OCI-LY7 (cell line): ENCODE results near the gene TSPAN6. TPM values are rescaled to one million over a fixed set of nuclear protein-coding genes. Genes with fewer than 3 reads are reported as not detected.

Experiments
- BruUV-seq: library from RNA; stranded (reverse); fragments of 400-500 nt; replicated peaks from 2 replicates; lab custom pipeline; 2021; lab: Mats Ljungman, UMichigan
- CTCF ChIA-PET: fragments of 300-600 bp; sonication (Branson Sonifier 250); formaldehyde crosslinking; loops from one replicate; lab custom pipeline; 2022; ENCODE audit warnings: antibody characterized with exemption; ENCODE audit not compliant: unreplicated experiment; lab: Charles Lee
- POLR2A ChIA-PET: fragments of 300-600 bp; sonication (Branson Sonifier 250); formaldehyde crosslinking; loops from one replicate; lab custom pipeline; 2022; ENCODE audit warnings: antibody characterized with exemption; lab: Charles Lee
- DNase-seq: peaks from one replicate; pipeline ENCODE4 v3.0.0-alpha.2; 2015; ENCODE audit warnings: low spot score
- H2AFZ ChIP-seq: fragments of 200-600 bp; sonication (generic), shearing (Covaris generic); 2 replicates; pipeline ENCODE4 v1.6.1; 2014; ENCODE audit warnings: mild to moderate bottlenecking, antibody characterized with exemption, low read length, moderate library complexity
- H3K27ac ChIP-seq: fragments of 200-600 bp; sonication (generic); 2 replicates; pipeline ENCODE4 v1.5.1; 2014; ENCODE audit warnings: mixed run types, low read depth, mild to moderate bottlenecking, moderate library complexity, low read length, inconsistent platforms; ENCODE audit not compliant: poor library complexity, severe bottlenecking
- H3K36me3 ChIP-seq: fragments of 200-600 bp; sonication (generic); 2 replicates; pipeline ENCODE4 v1.6.1; 2014; ENCODE audit warnings: mild to moderate bottlenecking, antibody characterized with exemption, low read length, moderate library complexity, mixed read lengths; ENCODE audit not compliant: insufficient read depth
- H3K4me1 ChIP-seq: fragments of 200-600 bp; sonication (generic); 2 replicates; pipeline ENCODE4 v1.5.1; 2014; ENCODE audit warnings: mild to moderate bottlenecking, low read length; ENCODE audit not compliant: insufficient read depth, poor library complexity, severe bottlenecking
- H3K4me2 ChIP-seq: fragments of 200-600 bp; sonication (generic); 2 replicates; pipeline ENCODE4 v1.6.1; 2014; ENCODE audit warnings: mild to moderate bottlenecking, low read length
- H3K4me3 ChIP-seq: fragments of 200-600 bp; sonication (generic); 2 replicates; pipeline ENCODE4 v1.5.1; 2014; ENCODE audit warnings: mild to moderate bottlenecking, low read depth, low read length; ENCODE audit not compliant: poor library complexity, severe bottlenecking
- H3K79me2 ChIP-seq: fragments of 200-600 bp; sonication (generic); 2 replicates; pipeline ENCODE4 v1.6.1; 2016; ENCODE audit warnings: low read depth, mild to moderate bottlenecking, low read length, moderate library complexity, mixed read lengths; ENCODE audit not compliant: insufficient read depth
- H3K9me2 ChIP-seq: fragments of 200-600 bp; sonication (generic); 2 replicates; pipeline ENCODE4 v1.6.1; 2016; ENCODE audit warnings: mild to moderate bottlenecking, low read length, mixed read lengths; ENCODE audit not compliant: insufficient read depth
- H3K9me3 ChIP-seq: fragments of 200-600 bp; sonication (generic); 2 replicates; pipeline ENCODE4 v1.6.1; 2014; ENCODE audit warnings: mild to moderate bottlenecking, mixed run types, low read length, mixed read lengths
- H4K20me1 ChIP-seq: fragments of 200-600 bp; sonication (generic); 2 replicates; pipeline ENCODE4 v1.6.1; 2014; ENCODE audit warnings: mild to moderate bottlenecking, antibody characterized with exemption, low read length, moderate library complexity, mixed read lengths; ENCODE audit not compliant: insufficient read depth
- CTCF ChIP-seq: fragments of 200-600 bp; sonication (generic); conservative IDR thresholded peaks from 2 replicates; pipeline ENCODE4 v1.5.1; 2014; ENCODE audit warnings: mild to moderate bottlenecking, antibody characterized with exemption, low read length, moderate library complexity, mixed read lengths
- EZH2phosphoT487 ChIP-seq: fragments of 200-600 bp; sonication (generic); IDR thresholded peaks from 2 replicates; pipeline ENCODE4 v1.6.1; 2018; ENCODE audit warnings: low read depth, borderline replicate concordance, mild to moderate bottlenecking, mixed run types, antibody characterized with exemption, low read length, moderate library complexity, mixed read lengths
- intact Hi-C: fragments of 100-400 bp; cut with micrococcal nuclease; formaldehyde crosslinking; loops from one replicate; pipeline ENCODE4 v1.10.0; 2022; ENCODE audit not compliant: unreplicated experiment
- total RNA-seq, 2 experiments: library from RNA; depleted of rRNA in 1 of 2; stranded (reverse); fragments of >200 nt in 1 of 2; shearing (Covaris generic) in 1 of 2; gene quantifications; 2 replicates each; pipeline ENCODE4 v1.2.3, GENCODE V29; 2014 to 2022

The TSPAN6 gene
- total RNA-seq, 2 experiments from 2014 or later, result not detected

- Histone ChIP-seq H3K79me2 (no peaks in the 10 kb centered on the region), H3K4me3 (no peak overlapping the region), H2AFZ (no peak overlapping the region), H3K9me3 (no peaks in the 10 kb centered on the region), H3K4me1 (no peaks in the 10 kb centered on the region), H3K9me2 (no peaks in the 10 kb centered on the region), H3K4me2 (no peak overlapping the region), H4K20me1 (no peaks in the 10 kb centered on the region), H3K36me3 (no peaks in the 10 kb centered on the region), H3K27ac (no peak overlapping the region)
- TF ChIP-seq EZH2phosphoT487 (no peak), CTCF (no peak)
- intact Hi-C loops, result no loop called here
- POLR2A ChIA-PET, result no interaction called here
- no TSS peak for BruUV-seq
- DNase-seq, result no peak
- CTCF ChIA-PET, result no interaction called here
Measured at GRCh38 chrX:100611951-100612350, 24.7 kb downstream of the TSPAN6 start.

- no peak overlapping the region for H3K4me3 ChIP-seq
- H3K27ac ChIP-seq, result no peak overlapping the region
- TF ChIP-seq EZH2phosphoT487 (no peak), CTCF (no peak)
- no peaks in the 10 kb centered on the region for H3K9me3 ChIP-seq
- H3K36me3 ChIP-seq, result no peaks in the 10 kb centered on the region
- ChIA-PET POLR2A (interaction anchor here (0.5 kb wide), 1 partner anchor 275 kb away, joined by 4 read pairs; no protein-coding TSS in a partner anchor), CTCF (no interaction called here)
- H3K4me2 ChIP-seq, result no peak overlapping the region
- no peaks in the 10 kb centered on the region for H4K20me1 ChIP-seq
- intact Hi-C loops, result no loop called here
- H3K9me2 ChIP-seq, result no peaks in the 10 kb centered on the region
- BruUV-seq, result no TSS peak
- H3K4me1 ChIP-seq, result no peaks in the 10 kb centered on the region
- no peak for DNase-seq
- no peaks in the 10 kb centered on the region for H3K79me2 ChIP-seq
- H2AFZ ChIP-seq, result no peak overlapping the region
Measured at GRCh38 chrX:100609591-100609990, 27.0 kb downstream of the TSPAN6 start.

- intact Hi-C loops, result no loop called here
- Histone ChIP-seq H3K4me1 (no peaks in the 10 kb centered on the region), H2AFZ (no peak overlapping the region), H3K79me2 (no peaks in the 10 kb centered on the region), H3K36me3 (no peaks in the 10 kb centered on the region), H4K20me1 (no peaks in the 10 kb centered on the region), H3K27ac (no peak overlapping the region), H3K9me3 (no peaks in the 10 kb centered on the region), H3K4me2 (no peak overlapping the region), H3K4me3 (no peak overlapping the region), H3K9me2 (no peaks in the 10 kb centered on the region)
- DNase-seq, result no peak
- BruUV-seq, result no TSS peak
- TF ChIP-seq CTCF (no peak), EZH2phosphoT487 (no peak)
- CTCF ChIA-PET, result no interaction called here
- POLR2A ChIA-PET, result no interaction called here
Measured at GRCh38 chrX:100606753-100607152, 29.9 kb downstream of the TSPAN6 start.
